Small intestine (tissue), 7 donors: ENCODE measurements around the gene EXOC4. TPM values are rescaled to one million over a fixed set of nuclear protein-coding genes. Genes with fewer than 3 reads are reported as not detected.
A peak's percentile ranks its signal among the peaks of the same experiment; 100 is the strongest.

ENCODE experiments used
- DNase-seq, 2 donors: peaks; one replicate each; pipeline versions ENCODE4 v3.0.0 to v3.0.0-alpha.2; 2013
- FAIRE-seq: peaks from 2 replicates; lab custom pipeline; 2012; peaks lifted over from hg19 to GRCh38; lab: Jason Lieb, UNC
- H3K27ac ChIP-seq, 3 donors: one replicate each; pipeline ENCODE4 v1.5.1; 2013; ENCODE audit warnings: low read length in 2 of 3, mild to moderate bottlenecking in 2 of 3, control low read depth in 1 of 3, inconsistent platforms in 1 of 3, low read depth in 1 of 3, moderate library complexity in 1 of 3
- H3K27me3 ChIP-seq, 3 donors: one replicate each; pipeline ENCODE4 v1.6.1; 2013; ENCODE audit warnings: low read length in 3 of 3, inconsistent platforms in 1 of 3; ENCODE audit not compliant: control insufficient read depth in 3 of 3, insufficient read depth in 3 of 3
- H3K36me3 ChIP-seq, 3 donors: one replicate each; pipeline ENCODE4 v1.6.1; 2013; ENCODE audit warnings: low read length in 3 of 3, inconsistent platforms in 1 of 3, low read depth in 1 of 3, mild to moderate bottlenecking in 1 of 3, moderate library complexity in 1 of 3; ENCODE audit not compliant: control insufficient read depth in 3 of 3, insufficient read depth in 2 of 3
- H3K4me1 ChIP-seq, 3 donors: one replicate each; pipeline ENCODE4 v1.6.1; 2013; ENCODE audit warnings: low read length in 2 of 3, inconsistent platforms in 1 of 3, low read depth in 1 of 3, mild to moderate bottlenecking in 1 of 3, moderate library complexity in 1 of 3; ENCODE audit not compliant: control insufficient read depth in 3 of 3, insufficient read depth in 2 of 3
- H3K4me3 ChIP-seq, 3 donors: one replicate each; pipeline ENCODE4 v1.5.1; 2013; ENCODE audit warnings: low read length in 3 of 3, control low read depth in 1 of 3, inconsistent platforms in 1 of 3, low read depth in 1 of 3, mild to moderate bottlenecking in 1 of 3, moderate library complexity in 1 of 3
- H3K9me3 ChIP-seq, 2 donors: one replicate each; pipeline ENCODE4 v1.6.1; 2013; ENCODE audit warnings: low read depth in 1 of 2, low read length in 1 of 2; ENCODE audit not compliant: control insufficient read depth in 2 of 2, insufficient read depth in 1 of 2
- WGBS, 3 donors: extraction: QIAGEN DNeasy Blood & Tissue Kit; methylation state at CpG; one replicate each; pipeline ENCODE4 v1.1.7; 2013; 5-methylcytosine and 5-hydroxymethylcytosine counted together
- polyA plus RNA-seq, 4 donors: library from polyadenylated mRNA; stranded (reverse) in 3 of 4; unstranded in 1 of 4; fragments of 200-250 nt in 3 of 4; fragments of 120-200 nt in 1 of 4; gene quantifications; one replicate each; pipeline versions ENCODE4 v1.2.1 to v1.2.3, GENCODE V29; 2013
- donor health status: healthy with polysubstance abuse.
- donor health status: control.
- donor health status: control.
- donor health status: Bipolar disorder and iron deficiency.
- donor health status: healthy.

The EXOC4 gene
- polyA plus RNA-seq, 4 donors = 10.5 to 46.8 (median 18.8) TPM

DNA sequence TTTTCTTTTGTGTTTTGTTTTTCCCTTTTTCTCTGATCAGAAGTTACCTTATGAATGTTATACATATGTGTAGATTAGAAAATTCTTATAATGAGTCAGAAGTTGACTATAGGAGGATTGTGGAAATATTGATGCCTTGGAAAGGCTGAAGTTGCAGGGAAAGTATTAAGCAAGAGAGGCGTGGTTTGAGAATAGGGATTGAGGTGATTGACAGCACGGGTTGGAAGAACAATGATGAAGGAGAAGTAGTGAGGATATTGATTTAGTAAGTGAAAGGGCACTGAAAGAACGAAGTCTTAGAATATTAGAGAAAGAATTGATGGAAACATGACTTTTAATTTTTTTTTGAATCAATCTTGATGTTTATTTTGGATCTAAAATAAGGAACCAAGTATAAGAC is 176.0 kb downstream of the EXOC4 start:
- Histone ChIP-seq H3K27me3 (no peaks in the 10 kb centered on the region), H3K4me1 (no peaks in the 10 kb centered on the region), H3K36me3 (peaks cover 0 to 11% (median 0%) of the 10 kb centered on the region in 3 donors), H3K9me3 (peaks cover 0 to 7% of the 10 kb centered on the region in 2 donors), H3K4me3 (no peak overlapping the region), H3K27ac (no peak overlapping the region)
- FAIRE-seq (no peak), DNase-seq (no peak)
- WGBS, 3 donors = 93 to 96% (median 96%) methylated on average over 3 of the region's 3 CpGs

DNA sequence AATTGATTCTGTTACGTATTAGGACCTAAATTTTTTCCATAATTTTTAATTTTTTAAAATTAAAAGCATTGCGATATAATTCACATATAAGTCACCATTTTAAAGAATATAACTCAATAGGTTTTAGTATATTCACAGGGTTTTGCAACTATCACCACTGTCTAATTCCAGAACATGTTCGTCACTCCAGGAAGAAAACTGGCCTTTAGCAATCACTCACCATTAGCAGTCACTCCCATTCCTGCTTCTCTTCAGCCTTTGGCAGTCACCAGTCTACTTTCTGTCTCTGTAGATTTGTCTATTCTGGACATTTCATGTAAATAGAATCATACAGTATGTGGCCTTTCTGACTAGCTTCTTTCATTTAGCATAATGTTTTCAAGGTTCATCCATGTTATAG is 176.5 kb downstream of the EXOC4 start:
- 92 to 98% (median 94%) methylated on average over 3 of the region's 3 CpGs for WGBS, 3 donors
- peaks cover 0 to 7% of the 10 kb centered on the region in 2 donors for H3K9me3 ChIP-seq
- DNase-seq (no peak), FAIRE-seq (no peak)
- H3K36me3 ChIP-seq = peaks cover 0 to 6% (median 0%) of the 10 kb centered on the region in 3 donors
- no peaks in the 10 kb centered on the region for H3K27me3 ChIP-seq
- no peak overlapping the region for H3K27ac ChIP-seq
- H3K4me1 ChIP-seq = no peaks in the 10 kb centered on the region
- H3K4me3 ChIP-seq = no peak overlapping the region

DNA sequence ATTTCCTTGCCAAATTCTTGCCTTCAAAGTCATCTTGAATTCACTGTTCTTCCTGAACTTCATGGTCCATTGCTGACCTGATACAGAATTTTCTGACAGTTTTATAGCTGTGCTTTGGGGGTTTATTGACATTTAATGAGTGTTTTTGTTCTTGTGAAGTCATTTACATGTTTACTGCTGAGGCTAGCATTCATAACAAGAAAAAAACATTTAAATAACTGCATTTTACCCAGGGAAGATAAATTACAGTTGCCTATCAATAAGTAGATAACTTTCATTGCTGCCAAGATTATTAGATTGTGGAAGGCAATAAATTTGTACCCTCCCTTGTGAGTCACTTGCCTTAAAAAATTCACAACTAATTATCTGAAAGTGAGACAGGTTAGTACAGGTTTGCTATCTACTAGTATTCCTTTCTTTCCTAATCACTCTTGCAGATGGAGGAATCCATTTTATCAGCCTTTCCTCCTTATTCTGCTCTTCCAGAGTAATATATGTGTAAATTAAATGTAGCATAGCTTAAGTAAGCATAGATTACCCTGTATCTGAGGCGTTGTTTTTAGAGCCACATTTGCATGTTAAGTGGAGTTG is 178.4 kb downstream of the EXOC4 start:
- DNase-seq (peak in 1 of 2 donors; percentile 29), FAIRE-seq (no peak)
- no peaks in the 10 kb centered on the region for H3K4me1 ChIP-seq
- WGBS, 3 donors = 64 to 78% (median 74%) methylated on average over 1 of the region's 1 CpG
- H3K4me3 ChIP-seq = no peak overlapping the region
- peaks cover 0 to 2% (median 0%) of the 10 kb centered on the region in 3 donors for H3K36me3 ChIP-seq
- no peaks in the 10 kb centered on the region for H3K27me3 ChIP-seq
- peaks cover 0 to 7% of the 10 kb centered on the region in 2 donors for H3K9me3 ChIP-seq
- H3K27ac ChIP-seq = no peak overlapping the region

DNA sequence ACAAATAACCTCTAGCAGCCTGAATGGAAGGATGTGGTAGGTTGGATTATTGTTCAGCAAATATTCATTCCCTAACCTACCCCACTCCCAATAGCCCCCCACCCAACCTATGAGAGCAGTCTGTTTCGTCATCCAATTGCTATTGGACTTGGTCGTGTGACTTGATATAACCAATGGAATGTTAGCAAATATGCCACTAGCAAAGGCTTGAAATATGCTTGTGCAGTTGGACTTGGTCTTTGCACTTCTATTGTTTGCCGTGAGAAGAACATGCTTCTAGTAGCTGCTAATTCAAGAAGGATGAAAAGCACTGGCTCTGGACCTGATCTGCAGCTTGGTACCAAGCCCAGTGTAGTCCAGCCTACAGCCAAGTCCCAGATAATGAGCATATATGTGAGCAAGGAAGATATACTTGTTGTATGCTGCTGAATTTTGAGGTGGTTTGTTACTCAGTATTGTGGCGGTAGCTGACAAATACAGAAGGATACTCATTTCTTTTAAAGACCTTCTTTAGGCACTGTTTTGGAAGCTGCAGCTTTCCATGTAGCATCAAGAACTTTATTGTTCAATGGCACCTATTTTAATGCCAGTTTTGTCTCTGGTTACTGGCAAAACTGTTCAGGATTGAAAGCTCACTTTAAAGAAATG is 180.4 kb downstream of the EXOC4 start:
- WGBS, 3 donors = 93 to 98% (median 94%) methylated on average over 4 of the region's 4 CpGs
- FAIRE-seq = no peak

DNA sequence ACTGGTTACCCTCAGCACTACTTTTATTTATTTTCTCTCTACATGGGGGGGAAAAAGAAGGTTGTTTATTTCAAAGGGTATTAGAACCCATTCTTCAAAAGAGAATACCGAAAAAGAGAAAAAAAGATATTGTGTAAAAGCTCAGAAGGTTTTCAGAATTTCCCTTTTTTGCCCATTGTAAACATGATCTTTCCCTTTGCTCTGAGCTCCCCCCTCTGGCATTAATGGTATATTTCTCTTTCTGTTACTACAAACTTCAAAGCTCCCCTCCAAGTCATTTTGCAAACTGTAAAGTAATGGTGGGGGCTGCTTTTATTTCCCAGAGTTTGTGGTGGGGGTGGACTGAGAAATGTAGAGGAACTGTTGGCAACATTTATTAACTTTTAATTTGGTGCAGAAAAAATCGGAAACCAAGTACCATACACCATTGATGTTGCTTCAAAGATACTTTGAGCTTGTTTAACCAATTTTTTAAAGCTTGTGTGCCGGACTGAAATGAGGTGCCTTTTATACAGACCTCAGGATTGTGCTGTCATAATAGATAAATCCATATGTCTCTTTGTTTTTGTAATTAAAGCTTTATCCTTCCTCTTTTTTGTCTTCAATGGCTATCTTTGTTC is 181.5 kb downstream of the EXOC4 start:
- H3K27me3 ChIP-seq = no peaks in the 10 kb centered on the region
- H3K36me3 ChIP-seq = peaks cover 0 to 2% (median 0%) of the 10 kb centered on the region in 3 donors
- H3K27ac ChIP-seq = no peak overlapping the region
- no peak overlapping the region for H3K4me3 ChIP-seq
- WGBS, 3 donors = 60 to 84% (median 75%) methylated on average over 3 of the region's 3 CpGs
- H3K4me1 ChIP-seq = no peaks in the 10 kb centered on the region
- peaks cover 0 to 7% of the 10 kb centered on the region in 2 donors for H3K9me3 ChIP-seq
- DNase-seq = peak in 1 of 2 donors; percentile 13
- FAIRE-seq = no peak

More for the DNA sequence above, 180.4 kb downstream of the EXOC4 start:
- H3K36me3 ChIP-seq = peaks cover 0 to 2% (median 0%) of the 10 kb centered on the region in 3 donors
- no peaks in the 10 kb centered on the region for H3K27me3 ChIP-seq
- DNase-seq = no peak
- peaks cover 0 to 7% of the 10 kb centered on the region in 2 donors for H3K9me3 ChIP-seq
- no peak overlapping the region for H3K27ac ChIP-seq
- no peaks in the 10 kb centered on the region for H3K4me1 ChIP-seq
- no peak overlapping the region for H3K4me3 ChIP-seq

DNA sequence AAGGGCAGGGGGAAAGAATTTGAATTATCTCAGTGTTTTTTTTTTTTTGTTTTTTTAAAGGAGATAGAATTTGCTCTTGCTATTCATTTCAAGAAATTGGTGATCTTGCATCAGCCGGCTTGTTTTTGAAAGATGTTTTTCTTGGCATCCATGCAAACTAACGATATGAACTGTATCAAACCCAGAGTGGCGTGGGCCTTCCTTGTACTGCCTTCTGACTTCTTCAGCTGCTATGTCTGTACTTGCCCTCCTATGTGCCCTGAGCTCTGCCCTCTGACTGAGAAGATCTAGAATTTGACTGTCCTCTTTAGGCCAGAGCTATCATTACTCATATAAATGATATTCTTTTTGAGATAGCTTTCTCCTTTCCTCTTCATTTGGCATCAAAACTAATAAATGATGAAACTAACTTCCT is 183.1 kb downstream of the EXOC4 start:
- Histone ChIP-seq H3K4me1 (no peaks in the 10 kb centered on the region), H3K9me3 (no peaks in the 10 kb centered on the region), H3K4me3 (no peak overlapping the region), H3K27ac (no peak overlapping the region), H3K27me3 (no peaks in the 10 kb centered on the region), H3K36me3 (no peaks in the 10 kb centered on the region)
- 76 to 89% (median 77%) methylated on average over 3 of the region's 3 CpGs for WGBS, 3 donors
- FAIRE-seq (no peak), DNase-seq (no peak)

DNA sequence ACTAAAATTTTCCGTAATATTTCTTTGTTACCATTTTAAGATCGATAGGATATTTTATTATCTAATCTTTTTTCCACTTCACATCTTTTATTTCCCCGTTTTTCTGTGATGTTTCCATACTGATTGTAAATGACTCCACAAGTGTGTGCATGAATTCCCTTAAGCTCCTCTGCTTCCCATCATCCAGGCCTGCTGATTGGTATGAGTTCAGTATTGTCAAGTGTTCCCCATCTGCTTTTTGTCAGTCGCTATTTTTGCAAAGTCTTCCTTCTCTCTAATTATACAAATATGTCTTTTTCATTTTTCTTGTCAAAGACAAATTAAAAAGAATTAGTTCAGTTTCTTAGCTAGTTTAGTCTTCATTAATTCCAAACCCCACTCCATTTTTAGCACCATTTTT is 184.7 kb downstream of the EXOC4 start:
- DNase-seq (no peak), FAIRE-seq (no peak)
- no peak overlapping the region for H3K27ac ChIP-seq
- H3K4me3 ChIP-seq = no peak overlapping the region
- no peaks in the 10 kb centered on the region for H3K9me3 ChIP-seq
- H3K27me3 ChIP-seq = no peaks in the 10 kb centered on the region
- WGBS, 3 donors = 84 to 97% (median 90%) methylated on average over 4 of the region's 4 CpGs
- H3K4me1 ChIP-seq = no peaks in the 10 kb centered on the region
- H3K36me3 ChIP-seq = no peaks in the 10 kb centered on the region

DNA sequence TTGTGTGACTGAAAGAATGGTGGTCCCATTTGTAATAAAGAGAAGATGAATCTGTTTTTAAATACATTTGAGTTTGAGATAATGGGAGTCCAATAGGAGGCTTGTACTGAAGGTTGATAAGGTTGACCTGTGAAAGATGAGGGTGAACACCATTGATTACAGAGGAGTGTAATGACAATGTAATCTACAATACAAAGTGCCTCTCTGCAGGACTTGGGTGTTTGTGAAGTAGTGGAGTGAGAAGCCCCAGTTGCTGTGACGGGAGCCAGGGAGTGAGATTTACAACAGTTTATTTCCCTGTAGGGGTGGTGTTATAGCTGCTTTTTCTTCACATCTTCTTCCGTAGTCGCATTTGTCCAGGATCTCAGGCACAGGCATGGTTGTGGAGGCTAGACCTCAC is 189.9 kb downstream of the EXOC4 start:
- Histone ChIP-seq H3K4me3 (no peak overlapping the region), H3K27ac (no peak overlapping the region), H3K27me3 (no peaks in the 10 kb centered on the region), H3K9me3 (no peaks in the 10 kb centered on the region), H3K36me3 (no peaks in the 10 kb centered on the region), H3K4me1 (no peaks in the 10 kb centered on the region)
- DNase-seq = no peak
- 98 to 100% (median 100%) methylated on average over 3 of the region's 3 CpGs for WGBS, 3 donors
- FAIRE-seq = no peak
